ENCODE measurements around the gene SLC6A1.

SLC6A1 gene

DNA sequence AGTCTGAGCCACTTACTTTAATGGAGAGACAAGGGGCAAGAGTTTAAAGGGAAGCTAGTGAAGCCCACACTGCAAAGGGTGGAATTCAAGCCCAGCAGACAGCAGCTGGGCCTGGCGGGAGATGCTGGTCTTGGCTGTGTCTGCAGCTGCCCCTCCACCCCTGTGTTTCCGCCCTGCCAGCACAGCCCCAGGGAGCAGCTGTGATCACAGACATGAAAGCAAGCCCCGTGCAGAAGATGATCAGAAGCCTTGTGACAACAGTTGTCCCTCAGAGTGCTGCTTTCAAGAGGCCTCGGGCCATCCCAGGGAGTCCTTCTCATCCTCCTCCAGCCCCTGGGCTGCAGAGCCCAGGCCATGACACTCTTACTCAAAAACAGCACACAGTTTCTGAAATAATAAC is 24.1 kb upstream of the SLC6A1 start:
- Histone ChIP-seq H3K27me3 (ENCODE audit: control insufficient read depth in 5 of 5, insufficient read depth in 4 of 5, low read length in 5 of 5) (peaks cover 15 to 42% (median 35%) of the 10 kb centered on the region in 5 donors), H3K4me3 (ENCODE audit: low read depth in 1 of 5, low read length in 5 of 5) (no peak overlapping the region), H3K27ac (ENCODE audit: low read depth, low read length) (no peak overlapping the region), H3K4me1 (ENCODE audit: control insufficient read depth in 5 of 5, insufficient read depth in 5 of 5, low read length in 5 of 5) (no peaks in the 10 kb centered on the region), H3K9ac (ENCODE audit: low read length in 5 of 5) (no peak overlapping the region), H3K36me3 (ENCODE audit: control insufficient read depth in 5 of 5, insufficient read depth in 5 of 5, low read length in 5 of 5) (no peaks in the 10 kb centered on the region), H3K9me3 (ENCODE audit: control insufficient read depth in 5 of 5, low read length in 5 of 5) (no peaks in the 10 kb centered on the region)

DNA sequence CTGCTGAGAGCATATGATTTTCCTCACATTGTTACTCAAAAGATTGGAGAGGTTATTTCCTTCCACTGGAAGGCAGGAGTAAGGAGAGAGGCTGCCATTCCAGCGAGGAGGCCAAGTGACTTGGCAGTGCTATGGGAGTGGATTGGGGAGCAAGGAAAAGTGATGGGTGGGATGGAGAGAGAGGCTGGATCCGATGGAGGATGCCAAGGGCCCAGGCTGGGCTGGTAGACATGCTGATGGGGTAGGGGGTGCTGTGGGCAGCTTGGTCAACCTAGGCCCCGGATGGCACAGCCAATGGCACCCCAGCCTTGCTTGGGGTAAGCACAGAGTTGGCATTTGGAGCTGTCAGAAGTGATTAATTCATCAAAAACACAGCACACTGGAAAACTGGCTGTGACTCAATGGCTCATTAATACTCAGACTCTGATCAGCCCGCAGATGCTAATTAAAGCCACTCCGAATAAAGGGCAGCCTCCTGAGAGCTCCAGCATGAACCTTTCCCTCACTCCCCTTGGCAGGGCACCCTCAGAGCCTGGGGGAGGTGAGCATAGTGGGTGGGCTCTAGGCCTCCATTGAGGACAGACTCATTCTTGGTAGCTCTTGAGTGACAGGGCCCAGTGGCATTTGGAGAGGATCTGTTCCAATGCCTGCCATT is 22.1 kb upstream of the SLC6A1 start:
- Histone ChIP-seq H3K9ac (ENCODE audit: low read length in 5 of 5) (no peak overlapping the region), H3K4me3 (ENCODE audit: low read depth in 1 of 5, low read length in 5 of 5) (no peak overlapping the region), H3K27ac (ENCODE audit: low read depth, low read length) (no peak overlapping the region)

GRCh38 chr3:10972072-10972782 is 20.3 kb upstream of the SLC6A1 start:
- Histone ChIP-seq H3K36me3 (ENCODE audit: control insufficient read depth in 5 of 5, insufficient read depth in 5 of 5, low read length in 5 of 5) (no peaks in the 10 kb centered on the region), H3K4me1 (ENCODE audit: control insufficient read depth in 5 of 5, insufficient read depth in 5 of 5, low read length in 5 of 5) (no peaks in the 10 kb centered on the region), H3K27me3 (ENCODE audit: control insufficient read depth in 5 of 5, insufficient read depth in 4 of 5, low read length in 5 of 5) (peaks cover 16 to 36% (median 33%) of the 10 kb centered on the region in 5 donors), H3K9me3 (ENCODE audit: control insufficient read depth in 5 of 5, low read length in 5 of 5) (peaks cover 0 to 2% (median 0%) of the 10 kb centered on the region in 5 donors), H3K9ac (ENCODE audit: low read length in 5 of 5) (no peak overlapping the region), H3K27ac (ENCODE audit: low read depth, low read length) (no peak overlapping the region), H3K4me3 (ENCODE audit: low read depth in 1 of 5, low read length in 5 of 5) (no peak overlapping the region)

More for the DNA sequence above, 22.1 kb upstream of the SLC6A1 start:
- Histone ChIP-seq H3K9me3 (ENCODE audit: control insufficient read depth in 5 of 5, low read length in 5 of 5) (peaks cover 0 to under 1% (median 0%) of the 10 kb centered on the region in 5 donors), H3K27me3 (ENCODE audit: control insufficient read depth in 5 of 5, insufficient read depth in 4 of 5, low read length in 5 of 5) (peaks cover 16 to 46% (median 42%) of the 10 kb centered on the region in 5 donors), H3K4me1 (ENCODE audit: control insufficient read depth in 5 of 5, insufficient read depth in 5 of 5, low read length in 5 of 5) (no peaks in the 10 kb centered on the region), H3K36me3 (ENCODE audit: control insufficient read depth in 5 of 5, insufficient read depth in 5 of 5, low read length in 5 of 5) (no peaks in the 10 kb centered on the region)

DNA sequence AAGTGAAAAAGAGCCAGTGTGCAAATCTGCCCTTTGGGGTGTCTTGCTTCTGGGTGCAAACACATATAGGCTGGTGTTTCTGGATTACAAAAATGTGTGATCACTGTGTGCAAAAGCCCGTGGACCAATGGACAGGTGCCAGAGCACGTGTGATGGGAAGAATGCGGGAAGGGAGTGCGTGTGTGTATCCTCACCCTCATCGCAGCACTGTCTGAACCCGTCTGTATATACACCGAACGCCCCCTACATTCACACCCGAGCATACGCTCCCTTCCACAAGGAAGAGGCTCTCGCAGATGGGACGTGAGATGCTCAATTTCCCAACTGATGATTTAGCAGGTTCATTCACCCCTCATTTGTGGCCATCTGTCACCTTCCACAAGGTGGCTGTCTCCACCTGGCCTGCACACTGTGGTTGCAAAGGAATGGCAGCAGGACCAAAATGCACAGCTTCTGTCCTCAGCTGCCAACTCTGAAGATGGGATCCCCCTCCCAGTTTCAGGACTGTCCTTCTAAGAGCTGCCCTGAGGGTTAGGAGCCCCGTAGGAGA is 19.4 kb upstream of the SLC6A1 start:
- peaks cover 16 to 35% (median 33%) of the 10 kb centered on the region in 5 donors for H3K27me3 ChIP-seq (ENCODE audit: control insufficient read depth in 5 of 5, insufficient read depth in 4 of 5, low read length in 5 of 5)

DNA sequence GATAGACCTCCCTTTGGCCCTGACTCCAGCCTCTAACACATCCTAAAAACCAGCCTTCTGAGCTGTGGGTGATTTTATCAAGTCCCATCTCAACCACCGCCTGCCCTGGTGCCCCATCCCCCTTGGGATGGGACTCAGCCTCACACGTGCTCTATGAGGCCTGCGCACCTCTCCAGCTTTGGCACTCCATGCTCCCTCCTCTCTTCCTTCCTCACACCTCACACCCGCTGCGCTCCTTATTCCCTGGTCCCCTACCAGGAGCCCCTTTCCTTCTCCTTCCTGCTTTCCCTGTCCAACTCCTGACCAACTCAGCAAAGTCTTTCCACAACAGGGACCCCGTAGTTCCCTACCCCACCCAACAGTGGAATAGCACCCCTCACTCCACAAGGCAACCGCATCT is 18.4 kb upstream of the SLC6A1 start:
- Histone ChIP-seq H3K9ac (ENCODE audit: low read length in 5 of 5) (no peak overlapping the region), H3K36me3 (ENCODE audit: control insufficient read depth in 5 of 5, insufficient read depth in 5 of 5, low read length in 5 of 5) (no peaks in the 10 kb centered on the region), H3K9me3 (ENCODE audit: control insufficient read depth in 5 of 5, low read length in 5 of 5) (peaks cover 0 to 2% (median 0%) of the 10 kb centered on the region in 5 donors), H3K27ac (ENCODE audit: low read depth, low read length) (no peak overlapping the region), H3K4me1 (ENCODE audit: control insufficient read depth in 5 of 5, insufficient read depth in 5 of 5, low read length in 5 of 5) (peaks cover 0 to 8% (median 6%) of the 10 kb centered on the region in 5 donors), H3K27me3 (ENCODE audit: control insufficient read depth in 5 of 5, insufficient read depth in 4 of 5, low read length in 5 of 5) (peaks cover 16 to 35% (median 33%) of the 10 kb centered on the region in 5 donors), H3K4me3 (ENCODE audit: low read depth in 1 of 5, low read length in 5 of 5) (no peak overlapping the region)

More for the DNA sequence above, 19.4 kb upstream of the SLC6A1 start:
- Histone ChIP-seq H3K9ac (ENCODE audit: low read length in 5 of 5) (no peak overlapping the region), H3K27ac (ENCODE audit: low read depth, low read length) (no peak overlapping the region), H3K4me1 (ENCODE audit: control insufficient read depth in 5 of 5, insufficient read depth in 5 of 5, low read length in 5 of 5) (peaks cover 0 to 5% (median 2%) of the 10 kb centered on the region in 5 donors), H3K36me3 (ENCODE audit: control insufficient read depth in 5 of 5, insufficient read depth in 5 of 5, low read length in 5 of 5) (no peaks in the 10 kb centered on the region), H3K4me3 (ENCODE audit: low read depth in 1 of 5, low read length in 5 of 5) (no peak overlapping the region), H3K9me3 (ENCODE audit: control insufficient read depth in 5 of 5, low read length in 5 of 5) (peaks cover 0 to 2% (median 0%) of the 10 kb centered on the region in 5 donors)

- peaks cover 0 to 2% (median 0%) of the 10 kb centered on the region in 5 donors for H3K9me3 ChIP-seq (ENCODE audit: control insufficient read depth in 5 of 5, low read length in 5 of 5)
- peaks cover 16 to 35% (median 33%) of the 10 kb centered on the region in 5 donors for H3K27me3 ChIP-seq (ENCODE audit: control insufficient read depth in 5 of 5, insufficient read depth in 4 of 5, low read length in 5 of 5)
- no peak overlapping the region for H3K9ac ChIP-seq (ENCODE audit: low read length in 5 of 5)
Measured at GRCh38 chr3:10974746-10975375, 17.7 kb upstream of the SLC6A1 start.

GRCh38 chr3:10975695-10976234 is 16.8 kb upstream of the SLC6A1 start:
- Histone ChIP-seq H3K4me1 (ENCODE audit: control insufficient read depth in 5 of 5, insufficient read depth in 5 of 5, low read length in 5 of 5) (peaks cover 0 to 8% (median 6%) of the 10 kb centered on the region in 5 donors), H3K27ac (ENCODE audit: low read depth, low read length) (no peak overlapping the region), H3K27me3 (ENCODE audit: control insufficient read depth in 5 of 5, insufficient read depth in 4 of 5, low read length in 5 of 5) (peaks cover 16 to 34% (median 27%) of the 10 kb centered on the region in 5 donors), H3K9ac (ENCODE audit: low read length in 5 of 5) (no peak overlapping the region), H3K36me3 (ENCODE audit: control insufficient read depth in 5 of 5, insufficient read depth in 5 of 5, low read length in 5 of 5) (no peaks in the 10 kb centered on the region), H3K9me3 (ENCODE audit: control insufficient read depth in 5 of 5, low read length in 5 of 5) (peaks cover 0 to 2% (median 0%) of the 10 kb centered on the region in 5 donors), H3K4me3 (ENCODE audit: low read depth in 1 of 5, low read length in 5 of 5) (no peak overlapping the region)

More at GRCh38 chr3:10974746-10975375, 17.7 kb upstream of the SLC6A1 start:
- Histone ChIP-seq H3K4me1 (ENCODE audit: control insufficient read depth in 5 of 5, insufficient read depth in 5 of 5, low read length in 5 of 5) (peaks cover 0 to 8% (median 6%) of the 10 kb centered on the region in 5 donors), H3K4me3 (ENCODE audit: low read depth in 1 of 5, low read length in 5 of 5) (no peak overlapping the region), H3K36me3 (ENCODE audit: control insufficient read depth in 5 of 5, insufficient read depth in 5 of 5, low read length in 5 of 5) (no peaks in the 10 kb centered on the region), H3K27ac (ENCODE audit: low read depth, low read length) (no peak overlapping the region)

DNA sequence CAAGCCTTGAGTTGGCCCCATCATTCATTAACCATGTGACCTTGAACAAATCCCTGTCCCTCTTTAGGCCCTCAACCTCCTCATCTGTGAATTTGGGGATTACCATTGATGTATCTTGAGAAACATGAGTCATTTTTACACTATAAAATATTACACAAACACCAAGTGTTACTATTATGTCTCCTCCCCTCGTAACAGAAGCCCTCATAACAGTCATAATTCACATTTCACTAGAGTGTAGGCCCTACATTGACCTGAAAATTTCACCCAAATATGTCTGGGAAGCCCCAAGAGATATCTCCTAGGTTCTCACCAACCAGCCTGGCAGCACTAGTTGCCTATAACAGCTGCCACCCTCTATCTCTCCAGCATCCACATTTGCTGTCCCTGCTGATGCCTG is 15.8 kb upstream of the SLC6A1 start:
- no peak overlapping the region for H3K9ac ChIP-seq (ENCODE audit: low read length in 5 of 5)
- H3K36me3 ChIP-seq (ENCODE audit: control insufficient read depth in 5 of 5, insufficient read depth in 5 of 5, low read length in 5 of 5) = no peaks in the 10 kb centered on the region
- H3K9me3 ChIP-seq (ENCODE audit: control insufficient read depth in 5 of 5, low read length in 5 of 5) = peaks cover 0 to 2% (median 0%) of the 10 kb centered on the region in 5 donors
- peaks cover 12 to 25% (median 22%) of the 10 kb centered on the region in 5 donors for H3K27me3 ChIP-seq (ENCODE audit: control insufficient read depth in 5 of 5, insufficient read depth in 4 of 5, low read length in 5 of 5)
- no peak overlapping the region for H3K4me3 ChIP-seq (ENCODE audit: low read depth in 1 of 5, low read length in 5 of 5)
- H3K27ac ChIP-seq (ENCODE audit: low read depth, low read length) = no peak overlapping the region
- H3K4me1 ChIP-seq (ENCODE audit: control insufficient read depth in 5 of 5, insufficient read depth in 5 of 5, low read length in 5 of 5) = peaks cover 0 to 11% (median 6%) of the 10 kb centered on the region in 5 donors

- Histone ChIP-seq H3K4me1 (ENCODE audit: control insufficient read depth in 5 of 5, insufficient read depth in 5 of 5, low read length in 5 of 5) (peaks cover 0 to 20% (median 12%) of the 10 kb centered on the region in 5 donors), H3K9ac (ENCODE audit: low read length in 5 of 5) (no peak overlapping the region), H3K36me3 (ENCODE audit: control insufficient read depth in 5 of 5, insufficient read depth in 5 of 5, low read length in 5 of 5) (no peaks in the 10 kb centered on the region), H3K9me3 (ENCODE audit: control insufficient read depth in 5 of 5, low read length in 5 of 5) (peaks cover 0 to 2% (median 0%) of the 10 kb centered on the region in 5 donors), H3K27me3 (ENCODE audit: control insufficient read depth in 5 of 5, insufficient read depth in 4 of 5, low read length in 5 of 5) (peaks cover 5 to 15% (median 10%) of the 10 kb centered on the region in 5 donors), H3K27ac (ENCODE audit: low read depth, low read length) (no peak overlapping the region), H3K4me3 (ENCODE audit: low read depth in 1 of 5, low read length in 5 of 5) (no peak overlapping the region)
Measured at GRCh38 chr3:10977892-10978510, 14.5 kb upstream of the SLC6A1 start.

Data from subcutaneous abdominal adipose tissue (tissue), 5 donors.